ENCODE results near the gene P3H1.

P3H1 gene

GRCh38 chr1:42743317-42744147, 23.3 kb downstream of the P3H1 start:
- DNase-seq: no peak

GRCh38 chr1:42742617-42743316, 24.1 kb downstream of the P3H1 start:
- no peak for DNase-seq

DNA sequence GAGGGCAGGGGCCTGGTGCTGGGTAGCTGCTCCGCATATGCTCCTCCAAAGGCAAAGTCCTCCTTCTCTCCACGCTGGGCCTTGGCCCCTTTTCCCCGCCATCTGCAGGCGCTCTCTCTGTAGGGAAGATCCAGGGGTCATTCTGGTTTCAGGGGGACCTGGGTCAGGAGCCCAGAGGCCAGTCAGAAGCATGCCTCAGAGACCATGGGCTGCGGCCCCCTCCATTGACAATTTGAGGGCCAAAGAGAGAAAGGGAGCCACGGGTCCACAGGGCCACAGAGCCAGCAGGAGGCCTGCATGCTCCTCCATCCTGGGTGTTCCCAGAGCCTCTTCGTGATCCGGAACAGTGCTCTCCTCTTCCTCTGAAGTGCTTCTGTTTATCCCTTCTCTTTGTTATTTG, 24.7 kb downstream of the P3H1 start:
- DNase-seq: no peak

- DNase-seq: no peak
These were observed 25.1 kb downstream of the P3H1 start for GRCh38 chr1:42741706-42742105.

DNA sequence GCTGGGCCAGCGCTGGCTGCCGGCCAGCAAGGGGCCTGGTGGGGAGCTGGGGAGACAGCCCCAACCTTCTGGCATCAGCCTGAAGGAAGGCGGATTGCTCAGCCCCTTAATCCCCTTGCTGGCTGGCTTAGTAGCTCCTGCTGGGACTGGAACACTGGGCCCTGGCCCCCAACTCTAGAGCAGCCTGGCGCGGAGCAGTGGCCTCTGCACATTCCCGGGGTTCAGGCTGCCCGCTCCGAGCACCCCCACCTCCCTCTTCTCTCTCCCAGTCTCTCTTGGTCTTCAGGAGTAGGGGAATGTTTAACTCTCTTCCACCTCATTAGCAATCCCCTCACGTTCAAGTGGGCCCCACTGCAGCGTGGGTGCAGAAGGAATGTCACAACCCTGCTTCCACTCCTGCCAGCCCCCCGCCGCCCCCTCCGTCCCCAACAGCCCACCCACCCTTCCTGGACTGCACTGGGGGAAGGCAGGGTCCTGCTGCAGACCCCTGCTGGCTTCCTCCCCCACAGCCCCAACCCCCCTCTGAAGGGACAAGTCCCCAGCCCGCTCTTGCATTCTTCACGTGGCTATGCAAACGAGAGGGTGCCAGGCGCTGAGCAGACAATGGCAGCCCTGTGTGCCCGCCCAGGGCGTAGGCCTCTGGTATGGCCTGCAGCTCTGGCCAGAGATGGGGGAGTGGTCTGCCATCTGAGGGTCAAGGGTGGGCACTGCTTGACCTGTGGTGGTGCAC, 25.8 kb downstream of the P3H1 start:
- DNase-seq: no peak

GRCh38 chr1:42739753-42740700, 26.8 kb downstream of the P3H1 start, which contains the start of gene CLDN19:
CLDN19 (minus strand) TSS chr1:42740236; CDS start chr1:42740063, 173 bp downstream.
- DNase-seq: no peak

DNA sequence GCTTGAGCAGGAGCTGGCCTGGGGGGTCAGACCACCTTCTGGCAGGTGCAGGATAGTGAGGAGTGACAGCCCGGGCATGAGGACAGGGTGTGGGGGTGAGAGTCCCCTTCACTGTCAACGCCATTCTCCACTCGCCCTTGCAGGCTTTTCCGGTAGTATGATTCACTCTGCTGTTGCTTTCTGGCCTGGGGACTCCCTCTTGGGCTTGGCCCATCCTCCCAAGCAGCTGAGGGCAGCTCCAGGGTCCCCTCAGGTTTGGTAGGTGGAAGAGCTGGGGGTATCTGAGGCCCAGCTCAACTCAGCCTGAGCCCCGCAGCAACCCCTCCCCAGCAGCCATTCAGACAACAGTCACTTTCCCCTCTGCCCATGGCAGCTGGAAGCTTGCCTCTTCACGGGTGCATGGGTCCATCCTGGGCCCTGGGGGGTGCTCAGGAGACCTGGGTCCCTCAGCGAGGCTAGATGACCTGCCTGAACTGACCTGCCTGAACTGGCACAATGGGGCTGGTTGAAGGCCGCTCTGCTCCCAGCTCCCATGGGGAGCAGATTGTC, 28.1 kb downstream of the P3H1 start:
- DNase-seq: no peak

- no peak for DNase-seq
These were observed 28.7 kb downstream of the P3H1 start for GRCh38 chr1:42737986-42738677.

DNA sequence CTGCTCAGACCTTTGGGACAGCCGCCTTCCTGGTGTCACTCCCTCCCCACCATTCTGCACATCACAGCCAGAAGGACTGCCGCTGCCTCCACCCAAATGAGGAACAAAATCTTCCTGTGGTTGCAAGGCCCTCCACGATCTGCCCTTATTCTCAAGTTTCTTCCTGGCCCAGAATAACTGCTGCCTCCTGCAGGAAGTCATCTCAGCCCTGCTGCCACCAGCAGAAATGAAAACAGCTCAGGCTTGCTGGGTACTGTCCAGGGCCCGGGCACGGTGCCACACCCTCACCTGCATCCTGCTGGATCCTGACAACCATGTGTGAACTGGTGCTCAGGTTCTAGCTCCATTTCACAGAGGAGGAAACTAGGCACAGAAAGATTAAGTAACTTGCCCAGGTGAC, 29.6 kb downstream of the P3H1 start:
- no peak for DNase-seq

GRCh38 chr1:42736571-42737200, 30.1 kb downstream of the P3H1 start:
- DNase-seq: no peak

DNA sequence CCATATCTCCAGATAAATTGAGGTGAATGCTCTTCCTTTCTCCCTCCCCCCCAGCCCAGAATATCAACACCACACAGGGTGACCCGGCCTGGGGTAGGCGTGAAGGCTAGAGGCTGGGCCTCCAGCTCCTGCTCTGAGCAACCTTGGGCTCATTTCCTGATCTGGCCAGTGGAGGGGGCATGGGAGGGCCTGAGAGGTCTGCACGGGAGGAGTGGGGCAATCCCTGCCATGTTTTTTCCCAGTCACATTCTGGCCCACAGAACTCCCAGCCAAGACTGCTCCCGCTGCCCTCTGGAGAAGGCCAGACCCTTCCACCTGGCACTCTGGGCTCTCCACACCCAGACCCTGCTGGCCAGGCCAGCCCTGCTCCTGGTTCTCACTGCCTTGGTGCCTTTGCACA, 30.7 kb downstream of the P3H1 start:
- no peak for DNase-seq

DNA sequence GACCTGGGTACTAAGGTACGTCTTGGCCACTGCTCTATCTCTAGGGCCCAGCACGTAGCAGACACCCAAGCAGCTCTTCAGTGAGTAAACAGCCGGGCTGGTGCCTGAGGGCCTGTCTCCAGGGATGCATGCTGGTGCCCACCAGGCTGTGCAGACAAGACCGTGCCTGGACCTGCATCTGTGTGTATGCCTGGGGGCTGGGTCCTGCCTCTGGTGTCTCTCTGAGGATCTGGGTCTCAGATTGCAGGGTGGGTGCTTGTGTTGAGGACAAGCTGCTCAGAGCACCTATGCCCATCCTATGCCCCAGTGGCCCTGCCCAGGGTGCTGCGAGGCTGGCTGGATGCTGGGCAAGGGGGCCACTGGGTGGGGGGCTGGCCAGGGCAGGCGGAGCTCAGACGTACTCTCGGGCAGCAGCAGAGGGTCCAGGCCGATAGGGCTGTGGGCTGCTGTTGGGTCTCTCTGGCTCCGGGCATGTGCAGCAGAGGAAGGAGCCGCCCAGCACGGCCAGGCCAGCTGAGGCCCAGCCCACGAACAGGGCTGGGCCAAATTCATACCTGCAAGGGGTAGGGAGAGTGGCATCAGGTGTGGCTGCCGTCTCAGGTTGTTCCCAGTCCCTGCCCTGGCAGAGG, 31.2 kb downstream of the P3H1 start:
- DNase-seq: no peak

- DNase-seq: no peak
These were observed 31.8 kb downstream of the P3H1 start for GRCh38 chr1:42735056-42735455.

DNA sequence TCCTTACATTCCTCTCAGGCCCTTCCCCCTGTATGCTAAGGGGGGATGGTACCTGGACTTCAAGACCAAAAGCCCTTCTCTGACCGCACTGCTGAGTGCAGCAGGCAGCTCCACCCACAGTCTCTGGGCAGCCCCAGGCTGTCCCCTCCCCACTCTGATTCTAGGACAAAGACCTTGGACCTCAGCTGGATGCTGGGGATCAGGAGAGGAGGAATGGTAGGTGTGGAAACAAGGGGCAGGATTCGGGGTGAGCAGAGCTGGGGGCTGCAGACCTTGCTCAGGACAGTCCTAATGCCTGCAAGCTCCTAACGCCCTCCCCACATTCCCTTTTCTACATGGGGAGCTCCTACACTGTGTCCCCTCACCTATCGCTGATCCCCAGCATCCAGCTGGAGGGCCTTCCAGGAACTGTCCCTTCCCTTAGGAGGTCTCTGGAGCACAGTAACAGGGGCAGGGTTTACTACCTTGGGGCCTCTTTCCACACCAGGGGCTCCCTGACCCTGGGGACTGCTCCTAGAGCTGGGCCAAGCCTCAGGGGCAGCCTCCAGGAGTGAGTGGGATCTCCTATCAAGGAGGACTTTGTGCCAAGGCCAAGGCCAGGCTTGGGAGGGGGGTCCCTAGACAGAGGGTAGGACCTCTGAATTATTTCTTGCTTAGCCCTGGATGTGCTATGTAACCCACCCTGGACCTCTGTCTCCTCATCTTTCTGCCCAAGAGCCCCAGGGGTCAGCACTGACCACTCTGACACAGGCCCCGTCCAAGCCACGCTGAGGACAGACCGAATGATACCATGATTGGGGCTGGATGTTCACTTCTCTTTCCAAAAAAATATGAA, 32.4 kb downstream of the P3H1 start:
- no peak for DNase-seq

GRCh38 chr1:42733415-42734200, 33.2 kb downstream of the P3H1 start:
- DNase-seq: no peak

DNA sequence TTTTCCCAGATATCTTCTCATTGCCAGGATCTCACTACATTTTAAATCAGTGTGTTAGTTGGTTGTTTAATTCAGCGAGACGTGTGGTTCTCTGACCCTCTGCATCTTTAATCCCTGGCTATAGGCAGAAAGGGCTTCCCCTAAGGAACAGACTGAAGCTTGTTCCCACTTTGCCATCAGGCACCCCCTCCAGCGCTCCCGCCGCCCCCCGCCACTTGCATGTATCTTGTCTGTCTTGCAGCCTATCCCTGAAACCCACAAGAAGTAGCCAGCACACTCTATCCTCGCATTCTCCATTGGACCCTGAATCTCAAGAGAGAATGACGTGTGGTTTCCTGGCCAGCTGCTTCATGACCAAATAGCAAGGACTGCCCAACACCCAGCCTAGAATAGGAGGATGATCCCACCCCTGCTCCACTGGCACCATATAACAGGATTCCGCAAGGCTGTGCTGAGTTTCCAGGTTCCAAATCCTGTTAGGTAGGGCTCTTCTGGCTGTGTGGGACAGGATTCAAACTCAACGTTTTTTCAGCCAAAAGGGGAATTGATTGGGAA, 34.6 kb downstream of the P3H1 start:
- no peak for DNase-seq

DNA sequence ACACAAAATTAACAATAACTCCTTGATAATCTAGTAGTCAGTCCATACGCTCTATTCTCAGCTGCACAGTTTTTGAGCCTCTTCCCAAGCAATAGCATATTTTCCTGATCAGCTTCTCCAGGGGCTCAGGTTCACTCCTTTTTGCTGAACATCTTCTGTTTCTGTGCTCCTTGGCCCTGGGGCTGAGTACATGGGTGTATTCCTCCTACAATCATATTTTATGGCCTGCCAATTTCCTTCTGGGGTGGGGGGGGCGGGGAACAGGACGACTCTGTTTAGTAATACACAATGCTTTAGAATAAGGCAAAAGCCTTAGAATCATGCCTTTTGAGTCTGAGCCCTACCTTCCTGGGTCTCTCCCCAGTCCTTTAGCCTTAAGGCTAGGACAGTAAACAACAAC, 35.2 kb downstream of the P3H1 start:
- no peak for DNase-seq

DNA sequence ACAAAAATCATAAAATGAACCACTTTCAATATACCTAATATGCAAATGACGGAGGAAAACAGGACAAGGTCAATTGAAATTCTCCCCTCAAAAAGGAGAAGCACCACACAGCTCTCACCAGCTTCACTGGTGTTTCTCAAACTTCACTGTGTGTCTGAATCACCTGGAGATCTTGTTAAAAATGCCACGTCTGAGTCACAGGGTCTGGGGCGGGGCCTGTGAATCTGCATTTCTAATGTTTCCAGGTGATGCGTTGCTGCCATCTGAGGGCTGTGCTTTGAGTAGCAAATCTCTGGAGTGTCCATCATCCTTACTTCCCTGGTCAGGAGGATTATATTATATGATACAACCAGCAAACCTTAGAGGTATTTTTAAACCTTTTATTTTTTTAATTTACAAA, 35.8 kb downstream of the P3H1 start:
- DNase-seq: no peak
